Skeletal muscle satellite cell (primary cell): Measurements from ENCODE around the gene DNAJC13.

Source experiments
- H3K27me3 ChIP-seq: 2 replicates; pipeline ENCODE4 v1.7.0; 2013; ENCODE audit warnings: low read length; ENCODE audit not compliant: control insufficient read depth, insufficient read depth
- H3K36me3 ChIP-seq: 2 replicates; pipeline ENCODE4 v1.7.0; 2013; ENCODE audit warnings: mild to moderate bottlenecking, control low read depth, low read length; ENCODE audit not compliant: insufficient read depth
- H3K4me1 ChIP-seq: 2 replicates; pipeline ENCODE4 v1.7.0; 2013; ENCODE audit warnings: low read length; ENCODE audit not compliant: control insufficient read depth, insufficient read depth
- H3K4me2 ChIP-seq: 2 replicates; pipeline ENCODE4 v1.7.0; 2013; ENCODE audit warnings: mild to moderate bottlenecking, low read length
- H3K4me3 ChIP-seq: 2 replicates; pipeline ENCODE4 v1.7.0; 2013; ENCODE audit warnings: low read length
- H3K9ac ChIP-seq: 2 replicates; pipeline ENCODE4 v1.7.0; 2013; ENCODE audit warnings: mild to moderate bottlenecking, low read depth, low read length, moderate library complexity
- H3K9me3 ChIP-seq: replicated peaks from 2 replicates; pipeline ENCODE4 v1.7.0; 2013; ENCODE audit warnings: mild to moderate bottlenecking, control low read depth, low read length

The DNAJC13 gene

GRCh38 chr3:132535575-132536441 is 118.5 kb downstream of the DNAJC13 start:
- peaks cover 50% of the 10 kb centered on the region for H3K36me3 ChIP-seq
- H3K9ac ChIP-seq = peak overlapping the region; percentile 50
- H3K27me3 ChIP-seq = no peaks in the 10 kb centered on the region
- no peak overlapping the region for H3K4me3 ChIP-seq
- no peaks in the 10 kb centered on the region for H3K9me3 ChIP-seq
- H3K4me2 ChIP-seq = no peak overlapping the region
- peaks cover 8% of the 10 kb centered on the region for H3K4me1 ChIP-seq

- Histone ChIP-seq H3K9ac (peak overlapping the region; percentile 50), H3K36me3 (peaks cover 45% of the 10 kb centered on the region), H3K9me3 (no peaks in the 10 kb centered on the region), H3K4me2 (no peak overlapping the region), H3K4me3 (no peak overlapping the region), H3K4me1 (peaks cover 8% of the 10 kb centered on the region), H3K27me3 (no peaks in the 10 kb centered on the region)
These were observed 119.3 kb downstream of the DNAJC13 start for GRCh38 chr3:132536442-132537153.

GRCh38 chr3:132537297-132537696 is 120.0 kb downstream of the DNAJC13 start:
- Histone ChIP-seq H3K4me3 (no peak overlapping the region), H3K36me3 (peaks cover 38% of the 10 kb centered on the region), H3K27me3 (no peaks in the 10 kb centered on the region), H3K9me3 (no peaks in the 10 kb centered on the region), H3K9ac (no peak overlapping the region), H3K4me1 (peaks cover 13% of the 10 kb centered on the region), H3K4me2 (no peak overlapping the region)

GRCh38 chr3:132538072-132538471 is 120.8 kb downstream of the DNAJC13 start:
- no peak overlapping the region for H3K9ac ChIP-seq
- no peak overlapping the region for H3K4me3 ChIP-seq

GRCh38 chr3:132539681-132540080 is 122.4 kb downstream of the DNAJC13 start:
- Histone ChIP-seq H3K9me3 (no peaks in the 10 kb centered on the region), H3K4me2 (no peak overlapping the region), H3K4me1 (peaks cover 24% of the 10 kb centered on the region), H3K36me3 (peaks cover 28% of the 10 kb centered on the region), H3K9ac (no peak overlapping the region), H3K27me3 (no peaks in the 10 kb centered on the region), H3K4me3 (no peak overlapping the region)

More at GRCh38 chr3:132538072-132538471, 120.8 kb downstream of the DNAJC13 start:
- no peak overlapping the region for H3K4me2 ChIP-seq
- no peaks in the 10 kb centered on the region for H3K9me3 ChIP-seq
- H3K27me3 ChIP-seq = no peaks in the 10 kb centered on the region
- H3K36me3 ChIP-seq = peaks cover 38% of the 10 kb centered on the region
- peaks cover 19% of the 10 kb centered on the region for H3K4me1 ChIP-seq

GRCh38 chr3:132542577-132542976 is 125.3 kb downstream of the DNAJC13 start:
- Histone ChIP-seq H3K9me3 (no peaks in the 10 kb centered on the region), H3K4me2 (peak overlapping the region; percentile 3)

GRCh38 chr3:132543011-132543739 is 125.9 kb downstream of the DNAJC13 start:
- H3K27me3 ChIP-seq = no peaks in the 10 kb centered on the region
- peak overlapping the region; percentile 18 for H3K4me3 ChIP-seq
- peak overlapping the region; percentile 47 for H3K9ac ChIP-seq
- H3K4me2 ChIP-seq = peak overlapping the region; percentile 58
- H3K36me3 ChIP-seq = peaks cover 11% of the 10 kb centered on the region
- H3K4me1 ChIP-seq = peaks cover 20% of the 10 kb centered on the region
- no peaks in the 10 kb centered on the region for H3K9me3 ChIP-seq

More at GRCh38 chr3:132542577-132542976, 125.3 kb downstream of the DNAJC13 start:
- Histone ChIP-seq H3K36me3 (peaks cover 17% of the 10 kb centered on the region), H3K9ac (peak overlapping the region; percentile 36), H3K27me3 (no peaks in the 10 kb centered on the region), H3K4me1 (peaks cover 20% of the 10 kb centered on the region), H3K4me3 (no peak overlapping the region)

GRCh38 chr3:132544130-132544529 is 126.8 kb downstream of the DNAJC13 start:
- H3K4me2 ChIP-seq = no peak overlapping the region
- no peak overlapping the region for H3K4me3 ChIP-seq
- H3K36me3 ChIP-seq = peaks cover 11% of the 10 kb centered on the region
- H3K27me3 ChIP-seq = no peaks in the 10 kb centered on the region
- H3K9me3 ChIP-seq = no peaks in the 10 kb centered on the region
- H3K4me1 ChIP-seq = peaks cover 20% of the 10 kb centered on the region
- no peak overlapping the region for H3K9ac ChIP-seq

- Histone ChIP-seq H3K36me3 (no peaks in the 10 kb centered on the region), H3K27me3 (no peaks in the 10 kb centered on the region), H3K9me3 (no peaks in the 10 kb centered on the region)
These were observed 128.2 kb downstream of the DNAJC13 start for GRCh38 chr3:132545471-132545870.

GRCh38 chr3:132549169-132549568 is 131.9 kb downstream of the DNAJC13 start:
- Histone ChIP-seq H3K9me3 (no peaks in the 10 kb centered on the region), H3K4me3 (no peak overlapping the region), H3K27me3 (no peaks in the 10 kb centered on the region), H3K9ac (no peak overlapping the region), H3K36me3 (no peaks in the 10 kb centered on the region), H3K4me1 (peaks cover 20% of the 10 kb centered on the region), H3K4me2 (no peak overlapping the region)

More at GRCh38 chr3:132545471-132545870, 128.2 kb downstream of the DNAJC13 start:
- Histone ChIP-seq H3K4me1 (peaks cover 31% of the 10 kb centered on the region), H3K4me3 (no peak overlapping the region), H3K9ac (no peak overlapping the region), H3K4me2 (no peak overlapping the region)
